K562 (cell line): ENCODE data around the gene RAD1. TPM values are rescaled to one million over a fixed set of nuclear protein-coding genes. Genes with fewer than 3 reads are reported as not detected.

Experiments
- ATAC-seq: fragments of 200-7000 bp; cut with Tn5 transposase; 3 replicates; pipeline ENCODE4 v1.9.1; 2020; ENCODE audit warnings: moderate library complexity
- BruUV-seq: library from RNA; stranded (reverse); fragments of 400-500 nt; replicated peaks from 2 replicates; lab custom pipeline; 2021; lab: Mats Ljungman, UMichigan
- CTCF ChIA-PET: fragments of 300-600 bp; formaldehyde crosslinking; extraction: SDS; loops from one replicate; lab custom pipeline; 2021; ENCODE audit warnings: low intra/inter-chr PET ratio; lab: Yijun Ruan, JAX
- POLR2A ChIA-PET: fragments of 300-600, 350-650 bp; sonication (Branson Sonifier 250); formaldehyde crosslinking; extraction: SDS; loops from one replicate; lab custom pipeline; 2021; ENCODE audit warnings: antibody characterized with exemption, inconsistent platforms; lab: Yijun Ruan, JAX
- DNase-seq, 4 experiments: peaks; one replicate each; pipeline versions ENCODE4 v3.0.0 to v3.0.0-alpha.2; 2011 to 2018; ENCODE audit warnings: low spot score in 3 of 4, mixed read lengths in 3 of 4; ENCODE audit errors: extremely low read depth in 1 of 4
- FAIRE-seq: peaks from 2 replicates; lab custom pipeline; 2011; peaks lifted over from hg19 to GRCh38; lab: Jason Lieb, UNC
- H2AFZ ChIP-seq: 2 replicates; pipeline ENCODE4 v1.6.0; 2011; ENCODE audit warnings: low read depth, low read length, control low read depth, inconsistent platforms
- H3K27ac ChIP-seq: fragments of 200-600 bp; 3 replicates; pipeline ENCODE4 v1.8.0; 2011; ENCODE audit warnings: low read depth, mild to moderate bottlenecking, control low read depth, inconsistent platforms, low read length, moderate library complexity, mixed read lengths; ENCODE audit errors: extremely low read depth
- H3K27me3 ChIP-seq, 2 experiments: fragments of 300-600 bp in 1 of 2; 2 replicates in 1 of 2; 3 replicates in 1 of 2; pipeline versions ENCODE4 v1.6.0 to v1.8.0; 2011; ENCODE audit warnings: inconsistent platforms in 2 of 2, low read length in 2 of 2, mild to moderate bottlenecking in 1 of 2, mixed read lengths in 1 of 2, moderate library complexity in 1 of 2; ENCODE audit not compliant: control insufficient read depth in 2 of 2, insufficient read depth in 2 of 2
- H3K36me3 ChIP-seq: fragments of 300-600 bp; 3 replicates; pipeline ENCODE4 v1.8.0; 2011; ENCODE audit warnings: mild to moderate bottlenecking, low read length, inconsistent platforms; ENCODE audit not compliant: control insufficient read depth, insufficient read depth
- H3K4me1 ChIP-seq, 2 experiments: fragments of 200-600 bp in 1 of 2; replicated peaks in 1 of 2; 2 replicates in 1 of 2; 3 replicates in 1 of 2; pipeline versions ENCODE4 v1.5.1 to v1.8.0; 2011; ENCODE audit warnings: inconsistent platforms in 2 of 2, low read length in 2 of 2, mild to moderate bottlenecking in 1 of 2, mixed read lengths in 1 of 2, moderate library complexity in 1 of 2; ENCODE audit not compliant: control insufficient read depth in 2 of 2, insufficient read depth in 2 of 2
- H3K4me2 ChIP-seq: 2 replicates; pipeline ENCODE4 v1.6.1; 2011; ENCODE audit warnings: low read length, control low read depth, inconsistent platforms, mixed read lengths; ENCODE audit not compliant: insufficient read depth
- H3K4me3 ChIP-seq: fragments of 200-600 bp; sonication (generic), shearing (Covaris generic); 2 replicates; pipeline ENCODE4 v1.5.1; 2016; ENCODE audit warnings: control low read depth, inconsistent platforms
- H3K79me2 ChIP-seq: fragments of 200-600 bp; 3 replicates; pipeline ENCODE4 v1.8.0; 2011; ENCODE audit warnings: low read length, inconsistent platforms; ENCODE audit not compliant: control insufficient read depth, insufficient read depth
- H3K9ac ChIP-seq, 2 experiments: 2 replicates each; pipeline versions ENCODE4 v1.6.0 to v1.6.1; 2011; ENCODE audit warnings: low read depth in 2 of 2, low read length in 2 of 2, control low read depth in 1 of 2, inconsistent platforms in 1 of 2, mild to moderate bottlenecking in 1 of 2, mixed read lengths in 1 of 2; ENCODE audit not compliant: insufficient read depth in 1 of 2
- H3K9me1 ChIP-seq: one replicate; pipeline ENCODE4 v1.6.0; 2011; ENCODE audit warnings: inconsistent platforms, mild to moderate bottlenecking, low read length, moderate library complexity; ENCODE audit not compliant: control insufficient read depth, insufficient read depth
- H3K9me3 ChIP-seq: replicated peaks from 2 replicates; pipeline ENCODE4 v1.5.1; 2011; ENCODE audit warnings: low read depth, low read length, inconsistent platforms; ENCODE audit not compliant: control insufficient read depth, insufficient read depth
- H4K20me1 ChIP-seq: replicated peaks from 2 replicates; pipeline ENCODE4 v1.6.1; 2011; ENCODE audit warnings: low read length, inconsistent platforms, mixed read lengths; ENCODE audit not compliant: control insufficient read depth, insufficient read depth
- BRF1 ChIP-seq: IDR thresholded peaks from 3 replicates; pipeline ENCODE4 v1.6.1; 2011; ENCODE audit warnings: borderline replicate concordance, mild to moderate bottlenecking; ENCODE audit not compliant: insufficient read length; ENCODE audit errors: extremely low read depth
- GTF2B ChIP-seq: IDR thresholded peaks from 2 replicates; pipeline ENCODE4 v1.6.1; 2011; ENCODE audit not compliant: insufficient read length; ENCODE audit errors: extremely low read depth
- MITF ChIP-seq: IDR thresholded peaks from 2 replicates; pipeline ENCODE4 v1.6.1; 2014; ENCODE audit warnings: antibody characterized with exemption
- SMARCB1 ChIP-seq: IDR thresholded peaks from 2 replicates; pipeline ENCODE4 v1.6.1; 2011; ENCODE audit warnings: improper control_type of control experiment, low read depth; ENCODE audit not compliant: insufficient read length
- SPI1 ChIP-seq: IDR thresholded peaks from 2 replicates; pipeline ENCODE4 v1.6.1; 2011; ENCODE audit warnings: low read depth, low read length, control low read depth, borderline replicate concordance
- SRSF9 ChIP-seq: fragments of 200-400 bp; formaldehyde crosslinking; IDR thresholded peaks from 2 replicates; pipeline ENCODE4 v1.6.1; 2017; ENCODE audit warnings: low read depth, low read length, borderline replicate concordance
- WGBS: fragments of 100-300 bp; shearing (Covaris generic); methylation state at CpG from one replicate; pipeline ENCODE4 v1.1.6; 2016; ENCODE audit warnings: low coverage, mixed read lengths; ENCODE audit not compliant: insufficient coverage; ENCODE audit errors: missing lambda C conversion rate; 5-methylcytosine and 5-hydroxymethylcytosine counted together
- in situ Hi-C: fragments of 300-500 bp; cut with MboI; formaldehyde crosslinking; loops from 4 replicates; pipeline ENCODE4 v1.15.0; 2018; ENCODE audit warnings: inconsistent platforms, mixed read lengths
- intact Hi-C: fragments of 100-400 bp; cut with micrococcal nuclease; formaldehyde crosslinking; loops from 2 replicates; pipeline ENCODE4 v1.14.2; 2022
- polyA plus RNA-seq, 8 experiments: library from polyadenylated mRNA; depleted of rRNA in 4 of 8; stranded (reverse) in 5 of 8; unstranded in 3 of 8; fragments of >200 nt; fragmentation: Nextera tagmentation in 2 of 8; fragmentation: Illumina TruSeq in 1 of 8; extraction: Ambion mirVana in 2 of 8; extraction: Trizol in 1 of 8; gene quantifications; 2 replicates each; pipeline versions ENCODE4 v1.2.1 to v1.2.3, GENCODE V29; 2011 to 2014; ENCODE audit warnings: inconsistent platforms in 1 of 8, missing spikeins in 1 of 8
- total RNA-seq, 7 experiments: library from RNA; depleted of rRNA in 6 of 7; stranded (reverse); fragments of >200 nt in 6 of 7; fragmentation: Illumina TruSeq in 2 of 7; extraction: Trizol in 2 of 7; gene quantifications; 2 replicates each; pipeline versions ENCODE4 v1.2.1 to v1.2.3, GENCODE V29; 2011 to 2021; ENCODE audit warnings: low replicate concordance in 1 of 7

RAD1 gene
- total and polyA plus RNA-seq, 9 of the 15 experiments (the other 6 are each of a cell fraction or from before 2014, with no cell fraction given) = 44.5 to 148 (median 60.8) TPM

- Histone ChIP-seq H3K4me3 (no peak overlapping the region), H3K79me2 (no peaks in the 10 kb centered on the region), H2AFZ (no peak overlapping the region), H3K4me2 (no peak overlapping the region), H3K4me1 (no peaks in the 10 kb centered on the region), H3K9ac (no peak overlapping the region), H3K9me3 (no peaks in the 10 kb centered on the region), H4K20me1 (no peaks in the 10 kb centered on the region), H3K27me3 (no peaks in the 10 kb centered on the region), H3K36me3 (peaks cover 88% of the 10 kb centered on the region), H3K27ac (no peak overlapping the region), H3K9me1 (no peaks in the 10 kb centered on the region)
- FAIRE-seq (no peak), ATAC-seq (no peak), DNase-seq (no peak)
- CTCF ChIA-PET = no interaction called here
- TF ChIP-seq GTF2B = no peak
- no peak for TF ChIP-seq SPI1
- TF ChIP-seq SMARCB1 = no peak
- TF ChIP-seq MITF = no peak
- TF ChIP-seq BRF1 = no peak
- no peak for TF ChIP-seq SRSF9
- intact Hi-C loops (no loop called here), in situ Hi-C loops (no loop called here)
- POLR2A ChIA-PET = interaction anchor here (0.9 to 1.5 kb wide), 5 partner anchors 9 to 16 kb away, joined by 3 to 5 read pairs (median 4); partner anchors contain the start of gene DNAJC21
- WGBS = 83% methylated on average over 11 of the region's 11 CpGs
- no TSS peak for BruUV-seq
Measured at GRCh38 chr5:34944460-34945047, 29.2 kb upstream of the RAD1 start.
